GM12878 (cell line): ENCODE measurements around the gene SEL1L. TPM values are rescaled to one million over a fixed set of nuclear protein-coding genes. Genes with fewer than 3 reads are reported as not detected.

Source experiments
- ATAC-seq: fragments of 200-7000 bp; cut with Tn5 transposase; 3 replicates; pipeline ENCODE4 v1.9.1; 2020; ENCODE audit warnings: mild to moderate bottlenecking, moderate library complexity
- BruUV-seq: library from RNA; stranded (reverse); fragments of 400-500 nt; replicated peaks from 2 replicates; lab custom pipeline; 2021; lab: Mats Ljungman, UMichigan
- CTCF ChIA-PET: fragments of 300-600 bp; sonication (Branson Sonifier 250); formaldehyde crosslinking; extraction: SDS; loops from one replicate; lab custom pipeline; 2021; ENCODE audit warnings: inconsistent platforms; lab: Yijun Ruan, JAX
- POLR2A ChIA-PET: fragments of 350-600 bp; formaldehyde crosslinking; extraction: SDS; loops from one replicate; lab custom pipeline; 2021; ENCODE audit warnings: inconsistent platforms; lab: Charles Lee
- RAD21 ChIA-PET: fragments of 300-600 bp; sonication (Branson Sonifier 250); formaldehyde crosslinking; loops from one replicate; lab custom pipeline; 2023; ENCODE audit warnings: antibody characterized with exemption; ENCODE audit not compliant: unreplicated experiment; lab: Charles Lee
- SMC1A ChIA-PET: fragments of 300-600 bp; sonication (Branson Sonifier 250); formaldehyde crosslinking; loops from one replicate; lab custom pipeline; 2023; ENCODE audit not compliant: unreplicated experiment, uncharacterized antibody; lab: Charles Lee
- DNase-seq: peaks from one replicate; pipeline ENCODE4 v3.0.0-alpha.2; 2011; ENCODE audit warnings: low read depth, low spot score
- FAIRE-seq: peaks from 3 replicates; lab custom pipeline; 2011; peaks lifted over from hg19 to GRCh38; lab: Jason Lieb, UNC
- H2AFZ ChIP-seq: 2 replicates; pipeline ENCODE4 v1.6.0; 2011; ENCODE audit warnings: low read depth, low read length, control low read depth; ENCODE audit not compliant: control insufficient read depth
- H3K27ac ChIP-seq: 2 replicates; pipeline ENCODE4 v1.5.1; 2011; ENCODE audit warnings: control low read depth; ENCODE audit not compliant: control insufficient read depth, insufficient read depth
- H3K27me3 ChIP-seq, 2 experiments: replicated peaks in 1 of 2; 2 replicates each; pipeline versions ENCODE4 v1.6.0 to v1.6.1; 2011; ENCODE audit warnings: low read length in 1 of 2; ENCODE audit not compliant: control insufficient read depth in 2 of 2, insufficient read depth in 2 of 2
- H3K36me3 ChIP-seq, 2 experiments: 2 replicates each; pipeline ENCODE4 v1.5.1; 2011; ENCODE audit warnings: low read length in 1 of 2; ENCODE audit not compliant: control insufficient read depth in 2 of 2, insufficient read depth in 2 of 2
- H3K4me1 ChIP-seq: 2 replicates; pipeline ENCODE4 v1.6.1; 2011; ENCODE audit warnings: mild to moderate bottlenecking, low read length, moderate library complexity, mixed read lengths; ENCODE audit not compliant: control insufficient read depth, insufficient read depth
- H3K4me2 ChIP-seq: 2 replicates; pipeline ENCODE4 v1.6.0; 2011; ENCODE audit warnings: control low read depth; ENCODE audit not compliant: control insufficient read depth, insufficient read depth
- H3K4me3 ChIP-seq: fragments of 200-600 bp; sonication (generic); 2 replicates; pipeline ENCODE4 v1.5.1; 2016
- H3K79me2 ChIP-seq: 2 replicates; pipeline ENCODE4 v1.6.0; 2011; ENCODE audit warnings: low read length; ENCODE audit not compliant: control insufficient read depth, insufficient read depth
- H3K9ac ChIP-seq: 2 replicates; pipeline ENCODE4 v1.8.0; 2011; ENCODE audit warnings: low read length, control low read depth, mixed read lengths; ENCODE audit not compliant: control insufficient read depth, insufficient read depth
- H3K9me3 ChIP-seq: replicated peaks from 3 replicates; pipeline ENCODE4 v1.5.1; 2011; ENCODE audit warnings: mild to moderate bottlenecking, low read length; ENCODE audit not compliant: control insufficient read depth, insufficient read depth
- H4K20me1 ChIP-seq: 2 replicates; pipeline ENCODE4 v1.6.0; 2011; ENCODE audit not compliant: control insufficient read depth, insufficient read depth
- BCL3 ChIP-seq: IDR thresholded peaks from 2 replicates; pipeline ENCODE4 v1.6.1; 2011; ENCODE audit warnings: borderline replicate concordance, low read depth, mild to moderate bottlenecking, moderate library complexity, low read length; ENCODE audit not compliant: insufficient read depth, poor library complexity, severe bottlenecking
- BMI1 ChIP-seq: fragments of 450-650 bp; IDR thresholded peaks from 2 replicates; pipeline ENCODE4 v1.6.1; 2016; ENCODE audit warnings: mild to moderate bottlenecking, moderate library complexity, borderline replicate concordance
- ESRRA ChIP-seq: IDR thresholded peaks from 2 replicates; pipeline ENCODE4 v1.6.1; 2012; ENCODE audit warnings: mild to moderate bottlenecking, low read length, improper control_type of control experiment
- MLLT1 ChIP-seq: fragments of 450-650 bp; IDR thresholded peaks from 2 replicates; pipeline ENCODE4 v1.6.1; 2016; ENCODE audit warnings: mild to moderate bottlenecking
- NFYB ChIP-seq: IDR thresholded peaks from 2 replicates; pipeline ENCODE4 v1.6.1; 2011; ENCODE audit warnings: low read depth, mild to moderate bottlenecking, low read length, improper control_type of control experiment, moderate library complexity; ENCODE audit not compliant: insufficient read depth
- SUZ12 ChIP-seq: fragments of 200-600 bp; sonication (generic); IDR thresholded peaks from one replicate; pipeline ENCODE4 v1.6.1; 2018; ENCODE audit warnings: antibody characterized with exemption, mild to moderate bottlenecking; ENCODE audit not compliant: unreplicated experiment
- WGBS: methylation state at CpG from one replicate; pipeline ENCODE4 v1.1.6; 2016; ENCODE audit warnings: low lambda C conversion rate; ENCODE audit not compliant: insufficient replicate concordance, insufficient coverage; ENCODE audit errors: missing lambda C conversion rate; 5-methylcytosine and 5-hydroxymethylcytosine counted together
- in situ Hi-C: fragments of 300-500 bp; cut with MboI; formaldehyde crosslinking; loops from 9 replicates; pipeline ENCODE4 v1.14.3; 2018; ENCODE audit warnings: mixed read lengths
- intact Hi-C: fragments of 100-400 bp; cut with micrococcal nuclease; formaldehyde crosslinking; loops from one replicate; pipeline ENCODE4 v1.14.2; 2022; ENCODE audit not compliant: unreplicated experiment
- polyA plus RNA-seq, 11 experiments: library from polyadenylated mRNA; depleted of rRNA in 4 of 11; unstranded in 6 of 11; stranded (reverse) in 5 of 11; fragments of >200 nt; fragmentation: Nextera tagmentation in 4 of 11; fragmentation: Illumina TruSeq in 1 of 11; extraction: Ambion mirVana in 4 of 11; extraction: Trizol in 1 of 11; gene quantifications; 1 replicate in 1 of 11; 2 replicates in 10 of 11; pipeline versions ENCODE4 v1.2.1 to v1.2.3, GENCODE V29; 2011 to 2016; ENCODE audit warnings: inconsistent platforms in 2 of 11, missing spikeins in 2 of 11, low read depth in 1 of 11
- total RNA-seq, 4 experiments: library from RNA; depleted of rRNA in 3 of 4; stranded (reverse); fragments of >200 nt in 3 of 4; fragmentation: Illumina TruSeq in 1 of 4; extraction: Trizol in 1 of 4; gene quantifications; 2 replicates each; pipeline versions ENCODE4 v1.2.1 to v1.2.3, GENCODE V29; 2013 to 2021

Gene SEL1L
- total and polyA plus RNA-seq, 10 of the 15 experiments (the other 5 are each of a cell fraction or from before 2014, with no cell fraction given): 13.4 to 57.2 (median 31.7) TPM

DNA sequence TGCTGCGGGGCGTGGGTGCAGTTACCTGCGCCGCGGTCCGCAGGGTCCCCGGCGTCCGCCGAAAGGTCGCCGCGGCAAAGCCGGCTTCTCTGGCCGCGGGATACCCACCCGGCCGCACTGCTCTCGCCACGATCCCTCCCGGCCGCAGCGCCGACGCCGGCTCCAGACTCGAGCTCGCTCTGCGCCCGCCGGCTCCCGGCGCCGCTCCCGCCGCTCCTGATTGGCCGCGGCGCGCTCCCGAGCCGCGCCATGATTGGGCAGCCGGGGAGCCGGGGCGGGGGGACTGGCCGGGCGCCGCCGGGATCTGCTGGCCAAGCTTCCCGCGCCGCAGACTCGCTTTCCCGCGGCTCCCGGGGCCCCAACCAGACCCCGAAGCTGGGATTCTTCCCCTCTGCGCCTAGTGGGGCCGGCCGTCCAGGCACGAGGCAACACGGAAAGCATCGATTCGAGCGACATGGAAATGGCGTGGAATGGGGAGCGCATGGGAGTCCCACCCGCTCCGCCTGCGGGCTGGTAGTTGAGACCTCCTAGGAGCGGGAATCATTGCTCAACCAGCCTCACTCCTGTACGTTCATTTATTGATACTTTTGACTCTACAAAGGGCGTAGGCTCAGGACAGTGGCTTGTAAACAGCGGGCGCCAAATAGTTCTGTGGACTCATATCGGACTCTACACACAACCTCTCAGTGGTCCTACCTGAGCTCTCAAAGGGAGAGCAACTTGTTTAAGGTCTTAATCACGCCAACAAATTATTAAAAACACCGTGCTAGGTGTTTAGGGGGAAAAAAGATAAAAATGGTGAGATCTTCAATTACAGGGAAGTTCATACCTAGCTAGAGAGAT is 97.1 kb downstream of the SEL1L start:
- BruUV-seq: no TSS peak
- no peak overlapping the region for H3K27ac ChIP-seq
- peak overlapping the region; percentile 7; the same call in 1 of the 2 replicates for H2AFZ ChIP-seq
- peak overlapping the region; percentile 44; the same call in 1 of the 2 replicates for H3K4me2 ChIP-seq
- H3K9me3 ChIP-seq: no peaks in the 10 kb centered on the region
- FAIRE-seq: no peak
- no peaks in the 10 kb centered on the region for H3K36me3 ChIP-seq
- peak; percentile 27; the same call in 1 of the 3 replicates for ATAC-seq
- ChIA-PET CTCF (no interaction called here), POLR2A (no interaction called here), RAD21 (no interaction called here), SMC1A (no interaction called here)
- no peaks in the 10 kb centered on the region for H3K4me1 ChIP-seq
- 0 out of 2 replicates have a peak overlapping the region, but pooled peaks have one; percentile 47 for H3K4me3 ChIP-seq
- TF ChIP-seq BCL3 (no peak), NFYB (peak; percentile 65; the same call in 1 of the 2 replicates), ESRRA (no peak), SUZ12 (peak; percentile 90), BMI1 (no peak), MLLT1 (no peak)
- no peak for DNase-seq
- in situ Hi-C loops (no loop called here), intact Hi-C loops (no loop called here)
- no peaks in the 10 kb centered on the region for H3K79me2 ChIP-seq
- H4K20me1 ChIP-seq: no peaks in the 10 kb centered on the region
- WGBS: 16% methylated on average over 56 of the region's 79 CpGs
- H3K9ac ChIP-seq: no peak overlapping the region
- peaks cover 12 to 22% of the 10 kb centered on the region in 2 experiments for H3K27me3 ChIP-seq
